ENCODE measurements around the gene TUT1. TPM values are rescaled to one million over a fixed set of nuclear protein-coding genes. Genes with fewer than 3 reads are reported as not detected.

Gene TUT1
- total RNA-seq, 1 experiment from 2014 or later: 20.7 TPM

- Histone ChIP-seq H3K23ac (ENCODE audit: insufficient read length, low read depth, low read length) (no peak overlapping the region), H3K27ac (ENCODE audit: insufficient read length, low read depth, low read length) (no peak overlapping the region), H2BK5ac (ENCODE audit: insufficient read length, low read length) (no peak overlapping the region), H3K4me2 (ENCODE audit: insufficient read depth, insufficient read length, low read length) (no peak overlapping the region), H3T11ph (ENCODE audit: low read length) (no peak overlapping the region), H2BK15ac (ENCODE audit: low read depth, low read length) (no peak overlapping the region), H3K23me2 (ENCODE audit: insufficient read length, low read depth, low read length, poor library complexity, severe bottlenecking) (no peaks in the 10 kb centered on the region), H3K9me3 (ENCODE audit: control insufficient read depth, low read depth, low read length) (no peaks in the 10 kb centered on the region), H3K79me2 (ENCODE audit: insufficient read depth, low read length) (no peaks in the 10 kb centered on the region), H2BK120ac (ENCODE audit: low read depth, low read length, poor library complexity, severe bottlenecking) (no peak overlapping the region), H2AK5ac (ENCODE audit: insufficient read length, low read length) (no peak overlapping the region), H4K8ac (replicated peaks; ENCODE audit: insufficient read length, low read depth, low read length) (no peak overlapping the region), H3K14ac (ENCODE audit: insufficient read depth, low read length) (no peak overlapping the region), H4K5ac (ENCODE audit: insufficient read length, low read depth, low read length) (no peak overlapping the region), H3K79me1 (ENCODE audit: insufficient read depth, low read depth, low read length, poor library complexity, severe bottlenecking) (no peaks in the 10 kb centered on the region), H2BK12ac (ENCODE audit: insufficient read length, low read depth, low read length) (no peak overlapping the region), H2AFZ (ENCODE audit: low read length) (no peak overlapping the region), H3K56ac (ENCODE audit: insufficient read length, low read depth, low read length) (no peak overlapping the region), H4K91ac (ENCODE audit: insufficient read length, low read depth, low read length) (no peak overlapping the region), H2BK20ac (ENCODE audit: low read depth, low read length, poor library complexity, severe bottlenecking) (no peak overlapping the region), H3K18ac (ENCODE audit: insufficient read length, low read depth, low read length) (no peak overlapping the region), H4K20me1 (ENCODE audit: control insufficient read depth, insufficient read depth, insufficient read length) (no peaks in the 10 kb centered on the region), H3K4ac (ENCODE audit: low read depth, low read length) (no peak overlapping the region), H3K9ac (ENCODE audit: extremely low read depth, insufficient read length, low read length) (no peak overlapping the region), H3K4me1 (ENCODE audit: insufficient read depth, low read length) (no peaks in the 10 kb centered on the region; the same call in 1 of the 2 replicates), H3K27me3 (ENCODE audit: insufficient read depth, low read length) (no peaks in the 10 kb centered on the region)
- WGBS (ENCODE audit: extremely low coverage, insufficient read length, low lambda C conversion rate): no CpG with 5 or more reads among the region's 21 CpGs
- Mint-ChIP-seq H3K36me3 (ENCODE audit: insufficient read depth in 1 of 3, low read depth in 3 of 3) (peaks cover 2 to 35% (median 29%) of the 10 kb centered on the region in 3 experiments; a peak in 5 of 7 replicates), H3K9me3 (peaks cover 0 to under 1% of the 10 kb centered on the region in 2 experiments; a peak in 1 of 5 replicates), H3K4me3 (no peak overlapping the region; a peak in 1 of 5 replicates), H3K4me1 (peaks cover 12 to 21% of the 10 kb centered on the region in 2 experiments), H3K27me3 (ENCODE audit: low read depth) (peaks cover 9% of the 10 kb centered on the region), H3K27ac (0 out of 7 replicates have a peak overlapping the region, but pooled peaks of 1 of the 3 experiments have one; percentile 52)
- DNase-seq: no peak
- no peak for TF ChIP-seq CTCF (conservative IDR thresholded peaks at IDR 0.05)
These were observed 54.9 kb downstream of the TUT1 start for GRCh38 chr11:62536301-62536957.

Measured in H9 (cell line).